Measurements from ENCODE around the gene CELF5.
A peak's percentile ranks its signal among the peaks of the same experiment; 100 is the strongest.

Gene CELF5

GRCh38 chr19:3224346-3225168, at the start of gene CELF5:
Gene CELF5, plus strand, starts transcription at chr19:3224661. Its CDS starts 79 bp downstream, at chr19:3224740.
- peak; percentile 80 for DNase-seq

GRCh38 chr19:3175781-3176714, 48.4 kb upstream of the CELF5 start:
- DNase-seq = no peak

- peak; percentile 85 for DNase-seq
Observed at GRCh38 chr19:3176715-3177501, 47.6 kb upstream of the CELF5 start.

- DNase-seq = peak; percentile 89
Observed at GRCh38 chr19:3178377-3178972, 46.0 kb upstream of the CELF5 start, which contains the start of gene S1PR4. Gene S1PR4, plus strand, starts transcription at chr19:3178769. Its CDS starts 24 bp downstream, at chr19:3178793.

- DNase-seq = no peak
Observed at GRCh38 chr19:3178973-3179738, 45.3 kb upstream of the CELF5 start.

GRCh38 chr19:3179739-3180293, 44.6 kb upstream of the CELF5 start:
- DNase-seq = peak; percentile 85

- no peak for DNase-seq
Observed at GRCh38 chr19:3183721-3184641, 40.5 kb upstream of the CELF5 start.

GRCh38 chr19:3184847-3185460, 39.5 kb upstream of the CELF5 start:
- DNase-seq = peak; percentile 89

- DNase-seq = peak; percentile 98
Observed at GRCh38 chr19:3185461-3186159, 38.9 kb upstream of the CELF5 start, which contains the start of gene NCLN. Gene NCLN, plus strand, starts transcription at chr19:3185930. Its CDS starts 101 bp downstream, at chr19:3186031.

GRCh38 chr19:3186160-3186688, 38.2 kb upstream of the CELF5 start:
- no peak for DNase-seq

- no peak for DNase-seq
Observed at GRCh38 chr19:3186891-3187661, 37.4 kb upstream of the CELF5 start.

- no peak for DNase-seq
Observed at GRCh38 chr19:3187662-3188511, 36.6 kb upstream of the CELF5 start.

- no peak for DNase-seq
Observed at GRCh38 chr19:3188627-3189596, 35.5 kb upstream of the CELF5 start.

- no peak for DNase-seq
Observed at GRCh38 chr19:3189702-3190469, 34.6 kb upstream of the CELF5 start.

GRCh38 chr19:3190470-3190770, 34.0 kb upstream of the CELF5 start:
- no peak for DNase-seq

Data from activated CD8-positive, alpha-beta memory T cell treated with anti-CD3 and anti-CD28 coated beads for 24 hours (primary cell).